ENCODE data around the gene CROCC.
A peak's percentile ranks its signal among the peaks of the same experiment; 100 is the strongest.
"Not testable (repeated sequence)": the region's sequence is repeated elsewhere in the genome, so short reads cannot be mapped to it uniquely, and the experiment has no call there.

Gene CROCC

GRCh38 chr1:16921391-16922185 is at the start of gene CROCC:
Gene CROCC (plus strand): TSS chr1:16921931. CDS start chr1:16922019, 88 bp downstream.
- Histone ChIP-seq H3K27ac (no peak within 1 kb of the TSS), H3K4me3 (no peak within 1 kb of the TSS)

- not testable (repeated sequence) for H3K27ac ChIP-seq, H3K4me3 ChIP-seq
Observed at GRCh38 chr1:16872152-16873075, 49.3 kb upstream of the CROCC start.

GRCh38 chr1:16873076-16873879 is 48.5 kb upstream of the CROCC start:
- H3K4me3 ChIP-seq = not testable (repeated sequence)

GRCh38 chr1:16874968-16875765 is 46.6 kb upstream of the CROCC start:
- H3K27ac ChIP-seq, H3K4me3 ChIP-seq: not testable (repeated sequence)

More at GRCh38 chr1:16873076-16873879, 48.5 kb upstream of the CROCC start:
- H3K27ac ChIP-seq = not testable (repeated sequence)

- not testable (repeated sequence) for H3K27ac ChIP-seq, H3K4me3 ChIP-seq
Observed at GRCh38 chr1:16881742-16882141, 40.0 kb upstream of the CROCC start.

- no peak overlapping the region for H3K27ac ChIP-seq
- no peak overlapping the region for H3K4me3 ChIP-seq
Observed at GRCh38 chr1:16882986-16883385, 38.7 kb upstream of the CROCC start.

- not testable (repeated sequence) for H3K4me3 ChIP-seq, H3K27ac ChIP-seq
Observed at GRCh38 chr1:16884487-16884886, 37.2 kb upstream of the CROCC start.

GRCh38 chr1:16886860-16887605 is 34.7 kb upstream of the CROCC start:
- Histone ChIP-seq H3K4me3 (no peak overlapping the region), H3K27ac (no peak overlapping the region)

- Histone ChIP-seq H3K4me3 (peak overlapping the region; percentile 40 to 64 (median 51)), H3K27ac (peak overlapping the region; percentile 54 to 92 (median 87))
Observed at GRCh38 chr1:16888860-16889816, 32.6 kb upstream of the CROCC start.

- H3K4me3 ChIP-seq, H3K27ac ChIP-seq: not testable (repeated sequence)
Observed at GRCh38 chr1:16890539-16891021, 31.2 kb upstream of the CROCC start.

GRCh38 chr1:16891057-16891456 is 30.7 kb upstream of the CROCC start:
- H3K27ac ChIP-seq, H3K4me3 ChIP-seq: not testable (repeated sequence)

- not testable (repeated sequence) for H3K4me3 ChIP-seq, H3K27ac ChIP-seq
Observed at GRCh38 chr1:16892978-16893525, 28.7 kb upstream of the CROCC start.

- H3K27ac ChIP-seq, H3K4me3 ChIP-seq: not testable (repeated sequence)
Observed at GRCh38 chr1:16893796-16894195, 27.9 kb upstream of the CROCC start.

- not testable (repeated sequence) for H3K27ac ChIP-seq
Observed at GRCh38 chr1:16894338-16894737, 27.4 kb upstream of the CROCC start.

GRCh38 chr1:16895233-16895597 is 26.5 kb upstream of the CROCC start:
- peak overlapping the region in 6 of 7 experiments; percentile 11 to 35 (median 23) for H3K4me3 ChIP-seq

More at GRCh38 chr1:16894338-16894737, 27.4 kb upstream of the CROCC start:
- H3K4me3 ChIP-seq = not testable (repeated sequence)

GRCh38 chr1:16895598-16896315 is 26.0 kb upstream of the CROCC start, which contains the start of gene RNU1-2:
Gene RNU1-2 (plus strand): TSS chr1:16895980.
- H3K27ac ChIP-seq = peak within 1 kb of the TSS in 20 of 21 experiments; percentile 9 to 99 (median 92)
- peak within 1 kb of the TSS in 6 of 7 experiments; percentile 11 to 35 (median 23) for H3K4me3 ChIP-seq

More at GRCh38 chr1:16895233-16895597, 26.5 kb upstream of the CROCC start:
- H3K27ac ChIP-seq = peak overlapping the region in 15 of 21 experiments; percentile 19 to 99 (median 94)
